ENCODE data around the gene ZNF302.

The ZNF302 gene

GRCh38 chr19:34733746-34734536, 56.5 kb downstream of the ZNF302 start, which contains the start of gene ZNF181:
Gene ZNF181 (plus strand): TSS chr19:34734243. CDS start chr19:34735038, 795 bp downstream.
- Histone ChIP-seq H3K9ac (ENCODE audit: low read length) (peak within 1 kb of the TSS; percentile 88), H3K4me3 (ENCODE audit: low read depth in 1 of 2, low read length in 2 of 2) (peak within 1 kb of the TSS; percentile 88 to 91), H3K27me3 (ENCODE audit: control insufficient read depth in 1 of 2, insufficient read depth in 2 of 2, low read length in 2 of 2) (no peaks in the 10 kb centered on the region), H3K9me3 (ENCODE audit: low read length) (peaks cover 7% of the 10 kb centered on the region), H3K4me1 (ENCODE audit: insufficient read depth, low read length) (peaks cover 26% of the 10 kb centered on the region), H3K36me3 (ENCODE audit: insufficient read depth, low read length) (peaks cover 23% of the 10 kb centered on the region), H3K27ac (ENCODE audit: low read depth, low read length) (peak within 1 kb of the TSS; percentile 85)

GRCh38 chr19:34734537-34735103, 57.1 kb downstream of the ZNF302 start:
- Histone ChIP-seq H3K9ac (ENCODE audit: low read length) (peak overlapping the region; percentile 88), H3K9me3 (ENCODE audit: low read length) (peaks cover 13% of the 10 kb centered on the region), H3K27ac (ENCODE audit: low read depth, low read length) (peak overlapping the region; percentile 85), H3K27me3 (ENCODE audit: control insufficient read depth in 1 of 2, insufficient read depth in 2 of 2, low read length in 2 of 2) (no peaks in the 10 kb centered on the region), H3K4me1 (ENCODE audit: insufficient read depth, low read length) (peaks cover 26% of the 10 kb centered on the region), H3K4me3 (ENCODE audit: low read depth in 1 of 2, low read length in 2 of 2) (peak overlapping the region; percentile 88 to 91), H3K36me3 (ENCODE audit: insufficient read depth, low read length) (peaks cover 30% of the 10 kb centered on the region)

All from muscle layer of colon (tissue), 2 donors.